Activated CD4-positive, CD25-positive, alpha-beta regulatory T cell treated with anti-CD3 and anti-CD28 coated beads, Interleukin-2, amount 50 U/mL, for 16 hours (primary cell): ENCODE measurements around the gene ARL3.

Experiments
- DNase-seq: peaks from one replicate; pipeline ENCODE4 v3.0.0-alpha.2; 2020; ENCODE audit warnings: low read depth, low spot score

The ARL3 gene

GRCh38 chr10:102651455-102652169, 62.6 kb downstream of the ARL3 start:
- no peak for DNase-seq

GRCh38 chr10:102650655-102651454, 63.3 kb downstream of the ARL3 start:
- no peak for DNase-seq

- DNase-seq, result no peak
Measured at GRCh38 chr10:102649797-102650654, 64.2 kb downstream of the ARL3 start.

GRCh38 chr10:102648889-102649796, 65.1 kb downstream of the ARL3 start:
- DNase-seq, result no peak

- no peak for DNase-seq
Measured at GRCh38 chr10:102648269-102648888, 65.8 kb downstream of the ARL3 start.

- no peak for DNase-seq
Measured at GRCh38 chr10:102647443-102648268, 66.5 kb downstream of the ARL3 start.

GRCh38 chr10:102646610-102647442, 67.4 kb downstream of the ARL3 start:
- no peak for DNase-seq

- DNase-seq, result peak; percentile 41
Measured at GRCh38 chr10:102645741-102646609, 68.2 kb downstream of the ARL3 start.

GRCh38 chr10:102645388-102645740, 68.8 kb downstream of the ARL3 start:
- DNase-seq, result no peak

- peak; percentile 56 for DNase-seq
Measured at GRCh38 chr10:102644646-102645387, 69.4 kb downstream of the ARL3 start.

- DNase-seq, result peak; percentile 24
Measured at GRCh38 chr10:102644066-102644645, 70.0 kb downstream of the ARL3 start, which contains the start of gene TRIM8. TRIM8 (plus strand) TSS chr10:102644479; CDS start chr10:102644618, 139 bp downstream.

- no peak for DNase-seq
Measured at GRCh38 chr10:102643336-102644065, 70.7 kb downstream of the ARL3 start.

- DNase-seq, result peak; percentile 31
Measured at GRCh38 chr10:102642736-102643335, 71.4 kb downstream of the ARL3 start.

GRCh38 chr10:102641880-102642735, 72.1 kb downstream of the ARL3 start:
- peak; percentile 91 for DNase-seq

GRCh38 chr10:102641402-102641801, 72.8 kb downstream of the ARL3 start:
- DNase-seq, result no peak
